ENCODE measurements around the gene RELL2.
A peak's percentile ranks its signal among the peaks of the same experiment; 100 is the strongest.

Gene RELL2

DNA sequence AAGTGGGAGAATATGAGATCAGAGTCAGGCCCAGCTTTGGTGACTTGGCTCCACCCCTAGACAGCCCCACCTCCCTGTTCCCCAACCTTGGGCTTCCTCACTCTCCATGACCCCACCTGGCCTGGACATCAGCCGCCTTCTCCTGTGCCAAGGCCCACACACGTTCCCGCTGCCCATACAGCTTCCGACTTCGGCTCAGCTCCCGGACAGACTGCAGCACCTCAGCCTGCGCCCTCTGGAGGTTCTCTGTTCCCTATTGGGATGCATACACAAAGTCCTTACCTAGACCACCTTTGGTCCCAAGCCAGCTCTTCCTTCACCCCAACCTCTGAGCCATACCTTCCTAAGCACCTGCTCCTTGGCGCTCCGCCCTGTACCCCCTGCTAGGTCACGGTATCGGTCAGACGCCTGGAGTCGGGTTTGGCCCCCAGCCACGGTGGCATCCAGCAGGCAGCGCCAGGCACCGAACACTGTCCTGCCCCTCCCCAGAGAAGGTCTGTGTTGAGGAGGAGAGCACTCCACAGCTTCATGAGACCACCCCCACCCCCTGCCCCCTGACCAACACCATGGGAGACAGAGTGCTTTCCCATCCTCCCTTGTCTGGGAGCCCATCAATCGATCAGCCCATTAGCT is 12.4 kb downstream of the RELL2 start:
- no peak for DNase-seq (ENCODE audit: low read depth in 2 of 2)

DNA sequence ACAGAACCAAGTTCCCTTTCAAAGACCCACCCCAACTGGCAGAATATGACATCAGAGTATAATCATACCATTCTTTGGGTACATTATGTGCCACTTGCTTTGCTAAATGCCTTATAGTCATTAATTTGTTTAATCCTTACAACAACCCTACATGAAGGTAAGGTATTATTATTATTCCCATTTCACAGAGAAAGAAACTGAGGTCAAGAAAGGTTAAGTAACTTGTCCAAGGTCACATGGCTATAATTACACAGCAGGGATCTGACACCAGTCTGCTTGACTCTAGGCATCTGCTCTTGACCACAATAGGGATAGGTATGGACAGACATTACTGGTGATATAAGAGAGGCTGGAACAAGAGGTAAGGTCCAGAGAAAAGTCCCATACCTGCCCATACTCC is 13.2 kb downstream of the RELL2 start:
- DNase-seq (ENCODE audit: low read depth in 2 of 2): no peak

DNA sequence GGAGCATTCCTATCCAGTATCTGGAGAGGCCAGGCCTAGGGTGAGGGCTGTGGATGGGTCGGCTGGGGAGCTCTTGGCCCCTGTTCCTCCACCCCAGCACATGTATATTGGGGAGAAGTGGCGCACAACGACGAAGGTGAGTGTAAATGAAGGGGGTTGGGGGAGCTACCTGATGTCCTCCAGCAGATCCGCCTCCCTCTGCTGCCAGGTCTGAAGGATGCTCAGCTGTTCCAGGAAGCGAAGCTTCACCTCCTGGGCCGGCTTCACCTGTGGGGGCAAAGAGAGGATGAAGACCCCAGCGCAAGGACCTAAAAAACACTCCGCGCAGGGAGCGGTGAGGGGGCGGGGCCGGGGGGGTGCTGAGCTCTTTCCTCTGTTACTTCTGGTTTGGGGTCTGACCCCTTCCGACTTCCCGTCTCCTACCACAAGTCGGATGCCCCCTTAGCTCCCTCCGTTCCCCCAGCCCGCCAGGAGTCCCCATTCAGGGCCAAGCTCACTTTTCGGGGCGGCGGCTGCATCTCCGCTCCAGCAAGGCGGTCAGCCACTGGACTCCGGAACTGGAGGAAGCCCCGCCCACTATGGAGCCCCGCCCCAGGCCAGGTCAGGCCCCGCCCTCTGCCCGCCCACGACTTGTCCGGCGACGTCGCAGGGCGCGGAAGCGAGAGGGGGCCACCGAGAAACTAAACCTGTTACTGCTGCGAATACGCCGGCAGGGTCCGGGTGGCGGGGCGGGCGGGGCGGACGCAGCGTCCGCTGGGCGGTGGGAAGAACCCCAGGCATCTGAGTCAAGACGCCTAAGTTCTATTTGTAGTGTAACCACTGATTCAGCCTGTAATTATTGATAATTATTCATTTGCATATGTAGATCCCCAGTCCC is 14.3 kb downstream of the RELL2 start, which contains the start of gene FCHSD1:
Gene FCHSD1 (minus strand): TSS at position 568 of the 877 bp plus-strand sequence. CDS start 50 bp downstream, at position 518.
- DNase-seq (ENCODE audit: low read depth in 2 of 2): peak in 1 of 2 experiments; percentile 23

DNA sequence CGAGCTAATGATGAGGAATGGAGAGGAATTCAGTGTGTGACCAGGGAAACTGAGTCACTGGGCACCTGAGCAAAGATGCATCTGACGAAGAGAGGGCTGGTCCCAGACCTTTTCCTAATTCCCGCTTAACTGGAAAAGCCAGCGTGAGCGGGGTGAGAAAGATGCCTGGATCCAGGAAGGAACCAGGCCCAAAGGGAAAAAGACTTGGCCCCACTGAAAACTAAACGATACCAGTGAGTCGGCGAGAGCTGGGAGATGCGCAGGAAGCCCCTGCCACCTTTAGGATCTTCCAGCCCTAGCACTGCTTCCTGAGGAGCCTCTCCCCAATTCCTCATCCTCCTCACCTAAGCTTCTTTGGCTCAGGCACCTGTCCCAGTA is 14.9 kb downstream of the RELL2 start:
- DNase-seq (ENCODE audit: low read depth in 2 of 2): no peak

DNA sequence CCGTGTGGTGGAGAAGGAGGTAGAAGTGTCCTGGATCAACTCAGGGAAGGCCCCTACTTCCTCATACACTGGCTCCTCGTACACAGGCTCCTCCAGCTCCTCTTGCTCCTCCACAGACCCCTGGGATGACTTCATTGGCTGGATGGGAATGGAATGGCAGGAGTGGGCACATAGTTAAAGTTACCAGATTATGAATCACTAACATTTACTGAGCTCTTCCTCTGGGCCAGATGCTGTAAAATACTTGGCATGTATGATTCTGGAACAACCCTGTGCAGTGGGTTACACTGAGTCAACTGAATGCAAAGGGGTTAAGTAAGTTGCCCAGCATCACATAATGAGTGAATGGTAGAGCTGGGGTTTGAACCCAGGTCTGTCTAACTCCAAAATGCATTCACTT is 17.5 kb downstream of the RELL2 start:
- peak; percentile 67 to 70 for DNase-seq (ENCODE audit: low read depth in 2 of 2)

DNA sequence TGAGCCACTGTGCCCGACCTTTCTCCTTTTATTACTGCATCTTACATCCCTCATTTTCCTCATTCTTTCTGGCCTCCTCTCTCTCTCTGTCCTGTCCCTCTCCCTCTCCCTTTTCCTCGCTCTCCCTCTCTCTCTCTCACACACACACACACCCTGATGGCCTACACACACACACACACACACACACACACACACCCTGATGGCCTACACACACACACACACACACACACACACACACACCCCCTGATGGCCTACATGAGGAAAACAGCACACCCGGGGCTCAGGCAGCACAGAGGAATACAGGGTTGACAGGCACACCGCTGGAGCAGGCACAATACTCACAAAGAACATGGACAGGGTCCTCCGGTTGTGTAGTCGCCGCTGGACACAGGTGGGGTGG is 18.2 kb downstream of the RELL2 start:
- no peak for DNase-seq (ENCODE audit: low read depth in 2 of 2)

DNA sequence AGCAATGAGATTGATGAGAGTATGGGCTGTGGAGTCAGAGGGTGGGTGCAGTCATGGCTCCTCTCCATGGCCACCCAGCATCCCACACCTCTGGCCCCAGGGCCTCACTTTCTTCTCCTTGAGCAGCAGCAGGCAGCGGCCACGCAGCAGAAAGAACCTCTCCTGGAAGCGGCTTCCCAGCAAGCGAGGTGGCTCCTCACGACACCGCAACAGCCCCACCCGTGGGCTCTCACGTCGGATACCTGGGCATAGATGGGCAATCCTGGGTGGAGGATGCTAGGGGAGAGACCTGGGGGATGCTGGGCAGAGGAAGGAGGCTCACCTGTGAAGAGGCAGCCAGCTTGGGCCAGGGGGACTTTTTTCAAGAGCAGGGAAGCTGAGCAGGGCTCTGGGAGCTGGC is 19.6 kb downstream of the RELL2 start:
- DNase-seq (ENCODE audit: low read depth in 2 of 2): no peak

DNA sequence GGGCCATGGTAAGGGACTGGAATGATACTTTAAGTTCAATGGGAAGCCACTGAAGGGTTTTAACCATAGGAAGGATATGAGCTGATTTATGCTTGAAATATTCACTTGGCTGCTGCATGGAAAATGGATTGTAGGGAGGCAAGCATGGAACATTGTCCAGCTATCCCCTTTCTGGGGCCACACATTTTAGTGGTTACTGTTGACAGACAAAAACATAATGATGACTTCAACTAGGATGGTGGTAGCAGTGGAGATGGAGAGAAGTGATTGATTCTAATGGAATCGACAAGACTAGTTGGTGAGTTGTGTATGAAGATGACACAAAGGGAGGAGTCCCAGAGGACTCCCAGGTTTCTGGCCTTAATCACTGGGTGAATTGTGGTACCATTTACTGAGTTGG is 20.6 kb downstream of the RELL2 start:
- DNase-seq (ENCODE audit: low read depth in 2 of 2): no peak

DNA sequence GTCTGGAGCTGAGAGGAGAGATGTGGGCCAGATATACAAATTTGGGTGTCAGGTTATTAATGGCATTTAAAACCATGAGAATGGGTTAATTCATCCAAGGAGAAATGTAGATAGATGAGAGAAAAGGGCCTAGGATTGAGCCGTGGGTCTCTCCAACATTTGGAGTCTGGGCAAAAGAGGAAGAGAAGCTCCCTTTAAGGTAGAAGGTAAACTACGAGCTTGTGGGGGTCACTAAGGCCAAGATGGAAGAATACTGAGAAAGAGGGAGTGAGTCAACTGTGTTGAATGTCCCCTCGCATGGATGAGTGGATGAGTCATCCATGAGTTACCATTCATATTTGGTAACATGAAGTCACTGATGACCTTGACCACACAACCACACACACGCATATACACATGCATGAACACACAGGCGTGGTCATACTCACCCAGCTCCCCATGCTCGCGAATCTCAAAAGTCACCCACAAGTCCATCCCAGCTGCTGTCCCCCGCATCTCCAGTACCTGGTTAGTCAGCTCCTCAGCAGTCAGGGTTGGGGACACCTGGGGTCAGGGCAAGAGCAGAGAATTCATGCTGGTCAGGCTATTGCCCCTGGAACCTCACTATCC is 21.2 kb downstream of the RELL2 start:
- DNase-seq (ENCODE audit: low read depth in 2 of 2): peak; percentile 60 to 62

DNA sequence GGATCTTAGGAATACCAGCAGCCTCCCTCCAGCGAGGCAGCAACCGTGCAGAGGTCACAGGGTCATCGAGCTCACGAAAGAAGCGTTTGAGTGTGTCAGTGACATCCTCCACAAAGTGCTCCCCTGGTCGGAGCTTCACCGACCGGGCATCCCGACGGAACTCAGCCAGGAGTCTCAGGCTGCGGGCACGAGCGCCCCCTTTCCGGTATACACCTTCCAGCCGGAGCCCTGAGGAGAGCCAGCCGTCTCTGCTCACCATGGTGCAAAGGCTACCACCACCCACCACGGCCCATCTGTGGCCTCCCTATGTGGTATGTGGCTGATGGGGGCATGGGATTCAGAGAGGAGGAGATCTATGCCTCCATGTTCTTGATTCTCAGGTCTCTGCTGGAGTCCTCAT is 25.2 kb downstream of the RELL2 start:
- no peak for DNase-seq (ENCODE audit: low read depth in 2 of 2)

DNA sequence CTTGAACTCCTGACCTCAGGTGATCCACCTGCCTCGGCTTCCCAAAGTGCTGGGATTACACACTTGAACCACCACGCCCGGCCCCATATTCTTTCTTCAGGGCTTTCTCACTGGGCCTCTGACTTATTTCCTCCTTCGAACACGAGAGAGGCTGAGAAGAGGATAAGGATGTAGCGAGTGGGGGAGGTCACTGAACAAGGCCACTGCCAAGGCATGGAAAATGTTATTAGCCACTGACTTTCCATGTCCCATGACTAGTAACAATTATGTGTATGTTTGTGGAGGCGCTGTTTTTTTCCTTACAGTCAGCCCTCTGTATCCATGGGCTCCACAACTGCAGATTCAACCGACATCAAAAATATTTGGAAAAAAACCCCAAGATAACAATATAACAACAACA is 26.7 kb downstream of the RELL2 start:
- DNase-seq (ENCODE audit: low read depth in 2 of 2): no peak

DNA sequence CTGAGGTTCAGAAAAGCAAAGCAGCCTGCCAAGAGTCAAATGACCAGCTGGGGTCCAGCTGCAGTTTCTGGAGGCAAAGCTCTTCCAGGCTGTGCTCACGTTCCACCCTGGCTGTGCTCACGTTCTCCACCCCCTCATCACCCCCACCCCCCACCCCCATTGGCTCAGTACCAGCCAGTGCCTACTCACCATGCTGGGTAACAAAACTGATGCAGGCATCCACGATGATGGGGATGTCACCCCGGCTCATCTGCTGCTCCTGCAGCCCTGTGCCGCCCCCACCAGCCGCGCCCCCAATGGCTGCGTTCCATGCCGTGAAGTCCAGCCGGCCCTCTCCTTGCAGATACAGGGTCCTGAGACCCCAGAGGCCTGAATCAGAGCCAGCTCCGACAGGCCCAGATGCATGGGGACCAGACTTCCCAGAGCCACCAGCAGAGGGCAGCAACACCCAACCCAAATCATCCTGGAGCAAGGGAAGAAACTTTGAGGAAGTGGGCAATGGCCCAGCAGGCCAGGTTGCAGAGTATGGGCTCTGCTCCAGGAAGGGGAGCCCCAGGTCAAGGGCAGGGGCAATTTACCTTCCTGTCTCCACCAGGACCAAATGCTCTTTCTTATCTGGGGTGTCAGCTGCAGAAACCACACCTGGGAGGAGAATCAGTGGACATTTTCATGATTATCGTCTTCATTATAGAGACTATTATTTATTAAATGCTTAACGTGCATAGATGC is 28.1 kb downstream of the RELL2 start:
- peak in 1 of 2 experiments; percentile 29 for DNase-seq (ENCODE audit: low read depth in 2 of 2)

DNA sequence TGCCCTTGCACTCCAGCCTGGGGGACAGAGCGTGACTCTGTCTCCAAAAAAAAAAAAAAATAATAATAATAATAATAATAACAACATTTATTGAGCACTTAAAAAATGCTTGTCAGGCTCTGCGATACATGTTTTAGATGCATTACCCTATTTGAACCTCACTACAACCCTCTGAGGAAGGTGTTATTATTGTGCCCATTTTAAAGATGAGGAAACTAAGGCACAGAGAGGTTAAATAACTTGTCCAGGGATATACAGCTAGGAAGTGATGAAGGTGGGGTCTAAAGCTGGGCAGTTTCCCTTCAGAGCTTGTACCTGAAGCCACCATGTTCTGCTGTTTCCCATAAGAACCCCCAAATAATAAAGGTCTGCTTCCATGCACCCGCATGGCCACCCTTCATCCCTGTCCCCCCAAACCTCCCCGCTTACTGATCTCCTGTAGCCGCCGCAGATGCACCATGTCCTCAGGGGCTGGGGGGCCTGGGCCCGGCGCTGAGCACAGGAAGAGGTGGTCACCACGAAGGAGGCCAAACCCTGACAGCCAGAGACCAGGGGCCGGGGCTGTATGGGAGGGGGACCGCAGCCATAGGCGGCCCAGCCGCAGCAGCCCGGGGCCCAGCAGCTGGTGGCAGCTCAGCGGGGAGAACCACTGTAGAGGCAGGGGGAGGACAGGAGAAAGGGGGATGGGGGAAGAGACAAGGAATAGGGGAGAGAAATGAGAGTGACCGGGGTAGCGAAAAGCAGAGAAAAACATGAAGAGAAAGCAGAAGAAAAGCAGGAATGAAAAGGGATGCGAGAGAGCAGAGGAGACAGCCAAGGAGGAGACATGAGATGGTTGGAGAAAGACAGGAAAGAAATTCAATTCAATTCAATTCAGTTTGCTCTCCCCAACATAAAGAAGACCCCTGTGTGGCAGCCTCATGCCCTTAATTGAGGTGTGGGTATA is 29.5 kb downstream of the RELL2 start:
- DNase-seq (ENCODE audit: low read depth in 2 of 2): no peak

DNA sequence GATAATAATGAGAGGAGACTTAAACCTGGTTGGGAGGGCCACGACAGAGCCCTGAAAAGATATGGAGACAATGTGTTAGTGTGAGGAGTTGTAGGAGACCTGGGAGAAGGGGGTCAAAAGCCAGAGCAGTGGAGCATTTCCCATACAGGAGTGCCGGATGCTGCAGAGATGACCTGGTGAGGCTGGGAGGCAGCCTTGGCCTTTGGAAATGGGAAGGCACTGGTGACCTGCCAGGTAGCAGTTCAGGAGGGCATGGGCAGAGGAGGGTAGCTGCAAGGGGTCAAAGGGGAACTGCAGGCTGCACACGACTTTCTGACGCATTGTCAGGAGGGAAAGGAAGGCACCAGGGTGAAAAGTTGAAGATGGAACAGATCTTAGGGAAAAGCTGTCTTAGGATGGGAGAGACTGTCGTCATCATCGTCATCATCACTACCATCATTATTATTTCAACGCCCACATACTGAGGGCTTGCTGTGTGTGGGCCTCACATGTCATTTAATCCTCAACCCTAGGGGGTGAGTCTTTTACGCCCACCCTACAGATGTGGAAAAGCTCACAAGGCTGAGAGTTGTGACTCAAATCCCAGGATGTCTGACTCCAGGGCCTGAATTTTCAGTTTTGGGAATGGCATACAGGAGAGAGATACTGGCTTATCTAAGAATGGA is 31.9 kb downstream of the RELL2 start:
- peak in 1 of 2 experiments; percentile 10 for DNase-seq (ENCODE audit: low read depth in 2 of 2)

DNA sequence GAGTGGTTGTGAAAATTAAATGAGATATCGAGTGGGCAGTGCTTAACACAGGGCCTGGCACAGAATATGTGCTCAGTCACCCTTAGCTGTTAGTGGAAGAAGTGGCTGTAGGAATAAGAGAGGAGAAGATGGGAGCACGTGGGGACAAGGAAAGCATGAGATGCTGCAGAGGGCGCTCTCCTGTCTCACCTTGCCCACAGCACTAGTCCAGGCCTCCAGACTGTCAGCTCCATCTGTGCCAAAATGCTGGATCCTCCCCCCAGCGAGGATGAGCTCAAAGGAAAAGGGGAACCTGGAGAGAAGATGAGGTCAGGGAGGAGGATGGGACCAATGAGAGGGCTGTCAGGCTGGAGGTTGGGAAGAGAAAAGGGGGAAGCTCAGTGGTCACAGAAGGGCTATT is 32.7 kb downstream of the RELL2 start:
- DNase-seq (ENCODE audit: low read depth in 2 of 2): no peak

DNA sequence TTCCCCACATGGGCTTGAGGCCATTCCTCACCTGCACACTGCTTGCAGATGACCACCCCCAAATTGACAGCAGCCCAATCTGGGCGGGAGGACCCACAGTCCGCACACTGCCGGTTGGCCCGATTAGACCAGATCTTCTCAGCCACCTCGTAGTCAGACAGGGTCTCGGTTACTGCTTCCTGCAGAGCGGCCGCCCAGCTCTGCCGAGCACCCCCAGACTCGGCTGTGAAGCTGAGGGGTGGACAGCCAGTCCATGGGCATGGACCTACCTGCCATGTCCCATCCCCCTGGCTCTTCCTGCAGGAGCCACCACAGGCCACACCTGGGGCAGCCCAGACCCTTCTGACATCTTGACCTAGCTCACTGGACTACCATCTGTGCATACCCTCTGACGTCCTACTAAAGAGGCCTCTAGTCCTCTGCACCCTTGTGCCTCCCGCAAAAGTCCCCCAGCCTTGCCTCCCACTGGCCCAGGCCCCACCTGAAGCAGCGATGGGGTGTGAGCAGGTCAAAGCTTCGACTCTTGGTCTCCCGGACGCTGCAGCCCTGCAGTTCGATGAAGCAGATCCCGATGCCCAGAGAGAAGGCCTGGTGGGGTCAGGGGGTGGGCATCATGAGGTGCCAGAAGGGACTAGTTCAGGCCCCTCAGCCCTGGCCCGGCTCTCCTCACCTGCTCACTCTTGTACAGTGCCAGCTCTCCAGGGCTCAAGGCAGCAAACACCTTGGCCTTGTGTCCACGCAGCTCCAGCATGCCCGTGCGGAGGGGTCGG is 35.5 kb downstream of the RELL2 start:
- DNase-seq (ENCODE audit: low read depth in 2 of 2): no peak

DNA sequence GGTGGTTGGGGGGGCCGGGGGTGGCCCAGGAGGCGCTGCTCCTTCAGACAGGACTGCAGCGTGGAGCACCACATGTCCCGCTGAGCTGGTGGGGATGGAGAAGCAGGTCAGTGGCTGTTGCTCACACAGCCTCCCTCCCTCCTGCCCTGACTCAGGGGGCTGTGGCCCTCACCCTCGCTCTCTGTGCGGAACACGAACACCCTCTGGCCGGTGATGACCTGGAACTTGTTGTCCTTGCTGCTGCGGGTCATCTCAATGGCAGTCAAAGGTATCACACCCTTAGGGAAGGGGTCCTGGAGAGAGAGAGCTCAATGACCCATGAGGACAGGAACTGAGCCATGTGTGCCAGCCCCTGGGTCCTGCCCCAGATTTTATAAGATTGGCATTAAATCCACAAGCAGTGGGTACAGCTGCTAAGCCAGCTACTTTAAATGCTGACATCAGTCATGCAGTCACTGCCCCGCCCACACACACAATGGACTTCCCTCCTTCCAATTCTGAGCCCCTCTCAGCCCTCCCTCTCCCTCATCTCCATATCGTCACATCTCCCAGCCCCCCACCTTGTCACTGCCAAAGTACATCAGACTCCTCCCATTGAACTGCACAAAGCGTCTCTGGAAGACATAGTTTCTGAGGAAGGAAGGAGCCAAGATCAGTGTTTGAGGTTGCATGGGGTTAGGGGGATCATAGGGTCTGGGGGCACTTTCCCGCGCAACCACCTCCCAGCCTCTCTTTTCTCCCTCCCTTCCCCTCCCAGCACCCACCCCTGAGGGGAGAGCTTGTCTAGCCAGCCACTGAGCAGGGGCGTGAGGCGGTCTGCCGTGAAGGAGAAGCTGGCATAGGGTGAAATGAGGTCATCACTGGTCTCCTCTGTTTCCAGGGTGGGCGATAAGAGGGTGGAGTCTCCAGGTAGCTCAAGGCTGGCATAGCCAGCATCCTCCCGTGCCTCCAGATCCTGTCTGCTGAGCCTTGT is 36.3 kb downstream of the RELL2 start:
- DNase-seq (ENCODE audit: low read depth in 2 of 2): no peak

DNA sequence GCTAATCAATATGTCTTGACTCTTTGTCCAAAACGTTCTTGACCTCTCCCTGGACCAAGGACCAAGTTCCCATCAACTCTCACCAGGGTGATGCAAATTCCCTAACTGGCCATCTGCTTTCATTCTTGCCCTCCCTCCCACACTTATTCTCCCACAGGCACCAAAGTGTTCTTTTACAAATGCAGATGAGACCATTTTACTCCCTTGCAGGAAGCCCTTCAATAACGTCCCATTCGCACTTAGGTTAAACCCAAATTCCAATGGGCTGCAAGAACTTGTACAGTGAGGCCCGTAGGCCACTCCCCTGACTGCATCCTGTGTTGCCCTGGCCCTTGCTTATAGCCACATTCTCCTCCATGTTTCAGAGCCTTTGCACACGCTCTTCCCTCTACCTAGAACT is 38.0 kb downstream of the RELL2 start:
- DNase-seq (ENCODE audit: low read depth in 2 of 2): no peak

Data from fibroblast of skin of left quadriceps (primary cell).